SHP77 treated with DMSO at 0.1 percent for 48 hours (cell line): ENCODE data around the gene MCAT.

Experiments
- DNase-seq: peaks from one replicate; lab custom pipeline; 2025; lab: John Stamatoyannopoulos, UW

The MCAT gene

DNA sequence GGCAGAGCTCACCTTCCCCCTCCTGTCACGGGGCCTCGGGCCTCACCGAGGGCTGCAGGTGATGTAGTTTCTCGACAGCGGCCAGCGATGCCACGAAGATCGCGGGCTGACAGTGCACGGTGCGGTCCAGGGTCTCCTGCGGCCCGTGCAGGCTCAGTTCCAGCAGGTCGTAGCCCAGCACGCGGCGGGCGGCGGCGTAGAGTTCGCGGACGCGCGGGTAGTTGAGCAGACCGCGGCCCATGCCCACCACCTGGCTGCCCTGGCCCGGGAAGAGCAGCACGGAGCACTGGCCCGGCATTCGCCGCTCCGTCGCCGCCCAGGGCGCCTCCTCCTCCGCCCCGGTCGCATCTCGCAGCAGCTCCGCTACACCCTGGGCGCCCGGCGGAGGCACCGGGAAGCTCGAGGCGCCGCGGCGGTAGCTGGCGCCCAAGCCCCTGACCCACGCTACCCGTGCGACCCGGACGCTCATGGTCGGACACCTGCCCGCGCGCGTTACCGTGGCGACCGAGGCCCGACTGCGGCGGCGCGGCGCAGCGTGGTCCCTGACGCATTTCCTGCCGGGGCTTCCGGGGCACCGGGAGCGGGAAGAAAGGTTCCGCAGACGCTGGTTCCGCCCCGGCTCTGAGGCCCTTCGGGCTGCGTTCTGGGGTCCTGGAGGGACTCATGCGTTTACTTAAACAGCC is at the start of gene MCAT:
Gene MCAT, minus strand, starts transcription at position 519 of the 683 bp plus-strand sequence. Its CDS starts 50 bp downstream, at position 469.
- peak; percentile 52 for DNase-seq

- no peak for DNase-seq
Measured at GRCh38 chr22:43191831-43192230, 48.6 kb upstream of the MCAT start.

DNA sequence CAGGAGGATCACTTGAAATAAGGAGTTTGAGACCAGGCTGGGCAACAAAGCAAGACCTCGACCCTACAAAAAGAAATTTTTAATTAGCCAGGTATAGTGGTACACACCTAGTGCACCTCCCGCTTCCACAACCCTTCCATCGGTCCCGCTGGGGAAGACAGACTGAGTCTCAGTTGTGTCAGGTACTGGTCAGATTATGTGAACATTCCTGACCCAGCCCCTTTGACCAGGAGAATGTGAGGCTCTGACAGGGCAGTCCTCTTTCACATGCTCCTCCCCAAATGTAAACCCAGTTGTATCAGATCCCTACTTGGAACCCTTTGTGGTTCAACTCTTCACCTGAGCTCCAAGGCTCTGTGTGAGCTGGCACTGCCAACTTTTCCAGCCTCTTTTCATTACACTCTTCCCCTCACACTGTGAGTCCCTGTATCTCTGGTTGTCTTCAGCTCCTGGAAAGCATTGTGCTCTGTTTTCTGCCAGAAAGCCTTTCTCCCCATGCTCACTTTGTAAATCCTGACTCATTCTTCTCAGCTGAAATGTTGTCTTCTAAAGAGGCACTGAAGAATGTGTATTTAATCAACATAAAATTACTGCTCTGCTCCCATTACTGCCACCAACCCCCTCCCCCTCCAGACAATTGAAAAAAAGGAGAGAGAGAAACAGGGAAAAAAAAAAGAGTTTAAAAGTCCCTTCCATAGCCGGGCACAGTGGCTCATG is 45.8 kb upstream of the MCAT start:
- no peak for DNase-seq

DNA sequence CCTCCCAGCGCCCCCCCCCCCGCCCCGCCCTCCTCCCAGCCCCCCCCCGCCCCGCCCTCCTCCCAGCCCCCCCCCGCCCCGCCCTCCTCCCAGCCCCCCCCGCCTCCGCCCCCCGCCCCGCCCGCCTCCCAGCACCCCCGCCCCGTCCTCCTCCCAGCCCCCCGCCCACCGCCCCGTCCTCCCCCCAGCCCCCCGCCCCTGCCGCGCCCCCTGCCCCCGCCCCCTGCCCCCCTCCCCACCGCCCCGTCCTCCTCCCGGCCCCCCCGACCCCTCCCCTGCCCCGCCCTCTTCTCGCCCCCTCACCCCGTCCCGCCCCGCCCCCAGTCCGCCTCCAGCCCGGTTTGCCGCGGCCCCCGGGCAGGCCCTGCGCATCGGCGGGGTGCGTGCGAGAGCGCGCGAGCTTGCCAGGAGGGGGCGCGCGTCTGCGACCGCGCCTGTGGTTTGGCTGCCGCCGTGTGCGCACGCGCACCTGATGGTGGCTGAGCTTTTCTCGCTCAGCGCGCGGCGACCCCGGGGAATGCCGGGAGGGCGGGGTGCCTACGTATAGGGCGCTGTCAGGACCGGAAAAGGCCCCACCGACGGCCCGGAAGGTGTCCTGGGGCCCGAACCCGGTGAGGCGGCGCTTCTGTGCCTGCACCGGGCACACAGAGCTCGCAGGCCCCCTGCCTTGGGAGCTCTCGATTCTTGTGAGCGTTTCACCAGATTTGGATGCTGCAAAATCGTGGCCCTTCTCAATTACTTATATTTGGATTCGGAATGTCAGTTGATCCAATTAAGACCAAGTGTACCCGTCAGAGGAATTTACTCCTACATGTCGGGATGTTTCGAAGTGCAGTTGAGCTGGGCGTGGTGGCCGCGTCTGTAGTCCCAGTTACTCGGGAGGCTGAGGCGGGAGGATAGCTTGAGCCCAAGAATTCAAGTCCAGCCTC is 44.2 kb upstream of the MCAT start:
- DNase-seq, result peak; percentile 94

- no peak for DNase-seq
Measured at GRCh38 chr22:43186272-43187170, 43.3 kb upstream of the MCAT start, which contains the start of gene TTLL12. TTLL12 (minus strand) TSS chr22:43187134; CDS start chr22:43187069, 65 bp downstream.

DNA sequence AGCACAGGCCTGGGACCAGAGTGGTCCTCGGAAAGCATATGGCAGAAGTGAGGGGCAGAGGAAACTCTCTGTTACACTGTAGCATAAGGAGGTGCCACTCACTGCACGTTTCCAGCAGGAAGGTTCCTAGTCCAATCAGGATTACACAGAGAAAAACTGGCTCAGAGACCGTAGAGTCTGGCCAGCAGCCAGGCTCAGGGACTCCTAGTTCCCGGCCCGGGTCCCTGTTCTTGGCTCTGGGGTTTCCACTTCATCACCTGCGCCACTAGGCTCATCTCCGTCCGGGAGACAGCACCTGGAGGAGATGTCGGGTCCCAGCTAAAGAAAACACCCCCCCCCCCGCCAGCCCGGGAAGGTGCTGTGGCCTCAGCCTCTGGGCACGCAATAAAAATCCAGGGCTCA is 42.7 kb upstream of the MCAT start:
- no peak for DNase-seq

DNA sequence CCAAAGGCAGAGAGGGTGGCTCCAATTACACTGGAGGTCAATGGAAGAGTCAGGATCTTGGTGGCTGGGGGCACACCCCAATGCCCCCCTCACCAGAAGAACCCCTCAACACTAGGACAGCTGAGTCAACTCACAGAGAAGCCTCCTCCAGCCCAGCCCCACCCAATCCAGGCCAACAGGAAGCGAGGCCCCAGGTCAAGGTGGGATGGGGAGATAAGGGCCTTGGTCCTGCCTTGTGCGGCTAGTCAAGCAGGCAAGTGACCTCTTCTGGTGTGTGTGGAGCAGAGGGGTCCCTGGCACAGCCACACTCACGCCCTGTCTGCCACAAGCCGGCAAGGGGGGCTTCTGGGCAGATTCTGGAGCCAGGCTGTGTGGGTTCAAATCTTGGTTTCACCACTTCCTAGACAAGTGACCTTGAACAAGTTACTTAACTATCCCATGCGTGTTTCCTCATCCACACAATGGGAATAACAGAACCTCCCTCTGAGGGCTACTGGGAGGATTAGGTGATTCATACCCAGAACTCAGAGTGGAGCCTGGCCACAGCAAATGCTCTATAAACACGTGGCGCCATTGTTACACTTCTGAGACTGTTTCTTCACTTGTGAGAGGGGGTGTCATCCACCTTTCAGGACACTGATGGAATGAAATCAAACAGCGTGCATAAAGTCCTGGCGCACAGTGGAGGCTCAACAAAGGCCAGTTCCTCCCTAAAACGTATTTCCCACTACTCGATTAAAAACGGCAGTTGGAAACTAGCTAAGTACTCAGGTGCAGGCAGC is 40.5 kb upstream of the MCAT start:
- DNase-seq, result no peak

DNA sequence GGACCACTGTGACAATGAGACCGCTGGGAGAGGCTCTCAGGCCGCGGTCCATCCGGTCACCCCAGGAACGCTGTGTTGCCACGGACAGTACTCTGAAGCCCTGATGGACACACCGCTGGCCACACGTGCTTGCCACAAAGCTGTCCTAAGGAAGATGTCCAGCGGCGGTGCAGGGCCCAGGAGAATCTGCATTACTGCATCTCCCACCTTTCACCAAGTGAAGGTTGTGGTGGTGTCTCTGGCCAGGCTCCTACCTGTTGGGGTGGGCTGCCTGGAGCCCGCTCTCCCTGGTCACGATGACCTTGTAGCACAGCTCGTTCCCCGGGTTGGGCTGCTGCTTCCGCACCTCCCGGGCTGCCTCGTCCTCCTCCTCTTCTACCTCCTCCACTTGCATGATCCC is 39.5 kb upstream of the MCAT start:
- no peak for DNase-seq

DNA sequence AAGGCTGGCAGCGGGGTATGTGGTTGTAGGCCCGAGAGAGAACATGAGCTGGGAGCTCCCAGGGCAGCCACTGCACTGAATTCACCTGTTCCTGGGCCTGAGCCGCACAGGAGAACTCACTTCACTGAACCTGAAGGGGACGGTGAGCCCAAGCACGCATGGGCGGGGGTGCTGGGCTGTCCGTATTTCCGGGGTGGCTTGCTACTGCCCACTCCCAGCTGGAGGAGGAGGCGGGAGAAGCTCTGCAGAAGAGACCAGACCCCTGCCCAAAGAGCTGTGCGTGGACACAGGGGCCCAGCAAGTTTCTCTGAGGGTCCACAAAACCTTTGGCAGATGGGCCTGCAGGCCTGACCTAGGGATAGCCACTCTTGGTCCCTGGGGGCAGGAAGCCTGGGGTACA is 38.9 kb upstream of the MCAT start:
- no peak for DNase-seq

- no peak for DNase-seq
Measured at GRCh38 chr22:43181321-43182076, 38.3 kb upstream of the MCAT start.

DNA sequence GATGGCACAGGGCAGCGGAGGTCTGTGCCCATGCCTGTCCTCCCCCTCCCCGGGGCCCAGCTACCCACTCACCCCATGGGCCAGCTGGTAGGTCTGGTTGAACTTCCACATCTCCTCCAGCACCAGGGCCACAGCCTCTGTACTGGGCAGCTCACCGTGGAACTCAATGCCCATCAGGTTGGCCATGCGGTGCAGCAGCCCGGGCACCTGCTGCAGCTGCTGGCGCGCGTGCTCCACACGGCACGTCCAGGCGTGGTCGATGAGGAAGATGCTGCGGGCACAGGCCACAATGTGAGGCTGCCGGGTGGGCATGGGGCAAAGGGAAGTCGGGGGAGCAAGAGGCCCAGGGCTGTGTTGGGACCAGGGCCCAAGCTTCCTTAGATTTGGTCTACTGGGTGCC is 37.5 kb upstream of the MCAT start:
- no peak for DNase-seq

- no peak for DNase-seq
Measured at GRCh38 chr22:43179911-43180195, 36.7 kb upstream of the MCAT start.

DNA sequence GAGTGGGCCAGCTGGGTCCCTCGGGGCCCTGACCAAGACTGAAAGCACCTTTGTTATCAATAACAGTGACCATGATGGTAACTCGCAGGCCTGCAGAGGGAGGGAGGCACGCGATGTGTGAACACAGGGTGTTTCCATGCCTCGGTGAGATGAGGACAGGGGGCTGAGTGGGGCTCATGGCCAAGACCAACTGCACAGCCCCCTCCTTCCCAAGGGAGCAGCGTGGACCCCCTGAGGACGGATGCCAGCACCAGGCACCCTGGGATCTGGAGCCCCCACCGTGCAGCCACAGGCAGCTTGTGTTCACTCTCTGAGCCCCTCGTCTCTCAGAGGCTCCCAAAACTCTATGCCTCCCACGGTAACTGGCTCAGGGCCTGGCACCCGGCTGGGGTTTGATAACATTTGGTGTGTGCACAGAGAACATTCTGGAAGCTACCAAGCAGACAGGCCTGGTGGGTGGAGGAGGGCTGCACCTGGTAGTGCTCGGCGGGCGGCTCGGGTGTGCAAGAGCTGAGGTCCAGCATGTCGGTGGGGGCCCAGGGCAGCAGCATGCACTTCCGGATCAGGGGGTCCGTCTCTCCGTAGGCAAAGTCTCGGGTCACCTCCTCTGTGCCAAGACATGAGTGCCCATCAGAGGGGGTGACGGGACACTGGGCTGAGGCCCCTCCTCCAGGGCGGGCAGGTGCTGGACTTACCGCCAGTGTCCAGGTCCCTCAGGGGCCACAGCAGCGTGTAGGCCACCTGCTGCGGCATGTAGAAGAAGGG is 36.1 kb upstream of the MCAT start:
- no peak for DNase-seq

GRCh38 chr22:43177479-43177878 is 34.3 kb upstream of the MCAT start:
- DNase-seq, result no peak

- no peak for DNase-seq
Measured at GRCh38 chr22:43176090-43176489, 32.9 kb upstream of the MCAT start.

- DNase-seq, result no peak
Measured at GRCh38 chr22:43174941-43175531, 31.8 kb upstream of the MCAT start.

GRCh38 chr22:43173976-43174720 is 30.9 kb upstream of the MCAT start:
- no peak for DNase-seq

DNA sequence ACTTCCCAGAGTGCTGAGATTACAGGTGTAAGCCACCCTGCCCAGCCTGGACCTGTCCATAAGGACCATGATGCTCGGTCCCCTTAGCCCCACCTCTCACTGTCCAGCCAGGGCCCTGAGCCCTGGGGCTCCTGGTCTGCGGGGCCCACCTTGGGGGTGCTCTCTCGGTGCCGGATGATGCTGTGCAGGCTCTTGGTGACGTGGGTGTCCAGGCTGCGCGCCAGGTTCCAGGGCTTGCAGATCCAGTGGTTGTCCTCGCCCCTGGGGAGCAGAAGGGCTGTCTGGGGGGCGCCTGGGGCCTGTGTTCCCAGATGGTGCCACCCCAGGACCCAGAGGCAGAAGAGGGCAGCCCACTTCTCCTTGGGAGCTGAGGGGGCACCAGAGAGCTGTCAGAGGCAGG is 30.4 kb upstream of the MCAT start:
- no peak for DNase-seq
